Tibial nerve (tissue), 4 donors: ENCODE data around the gene SLC14A1. TPM values are rescaled to one million over a fixed set of nuclear protein-coding genes. Genes with fewer than 3 reads are reported as not detected.

Experiments
- DNase-seq, 2 donors: peaks; one replicate each; pipeline ENCODE4 v3.0.0-alpha.2; 2019; ENCODE audit warnings: low spot score in 2 of 2
- H3K27ac ChIP-seq, 4 donors: fragments of 200-600 bp; sonication (generic) in 3 of 4; one replicate each; pipeline ENCODE4 v1.5.1; 2017 to 2019; ENCODE audit warnings: mild to moderate bottlenecking in 1 of 4
- H3K27me3 ChIP-seq, 2 donors: fragments of 200-600 bp; sonication (generic) in 1 of 2; one replicate each; pipeline versions ENCODE4 v1.5.1 to v1.6.0; 2017 to 2019
- H3K36me3 ChIP-seq, 3 donors: fragments of 200-600 bp; sonication (generic); one replicate each; pipeline ENCODE4 v1.5.1; 2018 to 2019
- H3K4me1 ChIP-seq, 4 donors: fragments of 200-600 bp; sonication (generic) in 3 of 4; one replicate each; pipeline ENCODE4 v1.5.1; 2017 to 2019
- H3K4me3 ChIP-seq, 4 donors: fragments of 200-600 bp; sonication (generic) in 3 of 4; one replicate each; pipeline ENCODE4 v1.5.1; 2017 to 2019; ENCODE audit warnings: mild to moderate bottlenecking in 1 of 4, moderate library complexity in 1 of 4
- H3K9me3 ChIP-seq, 4 donors: fragments of 200-600 bp; sonication (generic) in 3 of 4; one replicate each; pipeline ENCODE4 v1.5.1; 2017 to 2019
- EP300 ChIP-seq, 2 donors: sonication (generic); formaldehyde crosslinking; IDR thresholded peaks; one replicate each; pipeline ENCODE4 v1.6.1; 2017; ENCODE audit warnings: antibody characterized with exemption in 2 of 2, mild to moderate bottlenecking in 1 of 2
- POLR2A ChIP-seq, 2 donors: fragments of 450-650 bp; IDR thresholded peaks; one replicate each; pipeline ENCODE4 v1.6.1; 2017; ENCODE audit warnings: antibody characterized with exemption in 2 of 2, mild to moderate bottlenecking in 2 of 2, moderate library complexity in 2 of 2
- WGBS, 2 donors: methylation state at CpG; one replicate each; pipeline ENCODE4 v1.1.5; 2018; 5-methylcytosine and 5-hydroxymethylcytosine counted together
- total RNA-seq, 4 donors: library from RNA; depleted of rRNA; stranded (reverse); fragments of >200 nt; gene quantifications; one replicate each; pipeline ENCODE4 v1.1.0, GENCODE V29; 2016
- TF ChIP-seq, protein P1 (sequence below), 5 experiments: fragments of 200-600 bp in 3 of 5; fragments of 450-650 bp in 2 of 5; sonication (generic) in 3 of 5; IDR thresholded peaks; one replicate each; pipeline ENCODE4 v1.5.1; 2016 to 2019; ENCODE audit warnings: antibody characterized with exemption in 5 of 5, mild to moderate bottlenecking in 3 of 5, moderate library complexity in 2 of 5

SLC14A1 gene
- total RNA-seq, 4 donors from 2014 or later: 0.39 to 3.7 (median 0.60) TPM; not detected in 1

DNA sequence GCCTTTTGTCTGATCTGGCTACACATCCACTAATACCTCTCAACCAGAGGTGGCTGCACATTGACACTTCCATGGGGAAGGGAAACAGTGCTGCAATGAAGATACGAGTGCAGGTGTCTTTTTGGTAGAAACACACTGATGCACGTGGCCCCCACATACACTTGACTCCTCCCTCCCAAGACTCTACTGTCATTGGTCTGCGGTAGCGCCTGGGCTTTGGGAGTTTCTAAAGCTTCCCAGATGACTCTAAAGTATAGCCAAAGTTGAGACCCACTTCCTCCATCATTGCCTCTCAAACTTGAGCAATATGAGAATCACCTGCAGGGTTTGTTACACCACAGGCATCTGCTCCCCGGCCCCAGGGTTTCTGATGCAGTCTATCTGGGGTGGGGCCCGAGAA, 11.0 kb downstream of the SLC14A1 start:
- WGBS, 2 donors: 92 to 93% methylated on average over 6 of the region's 6 CpGs
- TF ChIP-seq EP300 (IDR thresholded peaks at IDR 0.05) (no peak), POLR2A (IDR thresholded peaks at IDR 0.05) (no peak)
- TF ChIP-seq, protein P1, sequence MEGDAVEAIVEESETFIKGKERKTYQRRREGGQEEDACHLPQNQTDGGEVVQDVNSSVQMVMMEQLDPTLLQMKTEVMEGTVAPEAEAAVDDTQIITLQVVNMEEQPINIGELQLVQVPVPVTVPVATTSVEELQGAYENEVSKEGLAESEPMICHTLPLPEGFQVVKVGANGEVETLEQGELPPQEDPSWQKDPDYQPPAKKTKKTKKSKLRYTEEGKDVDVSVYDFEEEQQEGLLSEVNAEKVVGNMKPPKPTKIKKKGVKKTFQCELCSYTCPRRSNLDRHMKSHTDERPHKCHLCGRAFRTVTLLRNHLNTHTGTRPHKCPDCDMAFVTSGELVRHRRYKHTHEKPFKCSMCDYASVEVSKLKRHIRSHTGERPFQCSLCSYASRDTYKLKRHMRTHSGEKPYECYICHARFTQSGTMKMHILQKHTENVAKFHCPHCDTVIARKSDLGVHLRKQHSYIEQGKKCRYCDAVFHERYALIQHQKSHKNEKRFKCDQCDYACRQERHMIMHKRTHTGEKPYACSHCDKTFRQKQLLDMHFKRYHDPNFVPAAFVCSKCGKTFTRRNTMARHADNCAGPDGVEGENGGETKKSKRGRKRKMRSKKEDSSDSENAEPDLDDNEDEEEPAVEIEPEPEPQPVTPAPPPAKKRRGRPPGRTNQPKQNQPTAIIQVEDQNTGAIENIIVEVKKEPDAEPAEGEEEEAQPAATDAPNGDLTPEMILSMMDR (IDR thresholded peaks at IDR 0.05): no peak
- no peaks in the 10 kb centered on the region for H3K9me3 ChIP-seq

DNA sequence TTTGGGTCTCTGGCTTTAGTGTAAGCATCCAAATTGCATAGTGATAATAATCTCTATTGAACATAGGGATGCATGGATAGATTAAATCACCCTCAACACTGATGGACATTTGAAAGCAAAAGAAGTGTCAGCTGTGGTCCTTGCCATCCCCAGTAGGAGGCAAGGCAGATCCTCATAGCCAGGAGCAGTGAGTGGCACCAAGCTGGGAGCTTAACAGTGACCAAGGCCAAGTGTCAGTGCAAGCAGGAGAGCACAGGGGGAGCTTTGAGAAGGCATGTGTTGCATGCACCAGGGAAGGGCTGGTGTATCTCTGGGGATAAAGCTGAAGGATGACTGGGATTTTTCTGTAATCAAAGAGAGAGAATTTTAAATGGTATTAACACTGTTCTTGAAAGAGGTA, 14.7 kb downstream of the SLC14A1 start:
- H3K36me3 ChIP-seq: no peaks in the 10 kb centered on the region
- H3K4me3 ChIP-seq: no peak overlapping the region
- TF ChIP-seq POLR2A (IDR thresholded peaks at IDR 0.05): no peak
- TF ChIP-seq, protein P1 (IDR thresholded peaks at IDR 0.05): no peak
- no peak for TF ChIP-seq EP300 (IDR thresholded peaks at IDR 0.05)
- no peaks in the 10 kb centered on the region for H3K4me1 ChIP-seq
- H3K27ac ChIP-seq: no peak overlapping the region
- DNase-seq: no peak
- H3K27me3 ChIP-seq: no peaks in the 10 kb centered on the region
- no peaks in the 10 kb centered on the region for H3K9me3 ChIP-seq

More for the DNA sequence above, 11.0 kb downstream of the SLC14A1 start:
- DNase-seq: no peak
- no peaks in the 10 kb centered on the region for H3K36me3 ChIP-seq
- H3K4me1 ChIP-seq: peaks cover 0 to 10% (median 0%) of the 10 kb centered on the region in 4 donors
- H3K4me3 ChIP-seq: no peak overlapping the region
- H3K27ac ChIP-seq: no peak overlapping the region
- H3K27me3 ChIP-seq: no peaks in the 10 kb centered on the region

DNA sequence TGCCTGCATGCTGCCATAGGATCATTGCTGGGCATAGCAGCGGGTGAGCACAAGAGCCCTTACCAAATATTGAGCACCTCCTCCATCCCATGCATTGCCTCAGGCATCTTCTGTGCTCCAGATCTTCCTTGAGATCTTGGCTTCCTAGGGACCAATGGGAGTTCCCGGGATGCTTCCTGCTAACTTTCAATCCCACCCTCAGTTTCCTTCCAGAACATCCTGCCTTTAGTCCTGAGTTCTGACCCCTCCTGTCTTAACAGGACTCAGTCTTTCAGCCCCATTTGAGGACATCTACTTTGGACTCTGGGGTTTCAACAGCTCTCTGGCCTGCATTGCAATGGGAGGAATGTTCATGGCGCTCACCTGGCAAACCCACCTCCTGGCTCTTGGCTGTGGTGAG, 15.3 kb downstream of the SLC14A1 start:
- WGBS, 2 donors: 74 to 89% methylated on average over 2 to 3 of the region's 3 CpGs
- Histone ChIP-seq H3K27me3 (no peaks in the 10 kb centered on the region), H3K9me3 (no peaks in the 10 kb centered on the region), H3K4me1 (no peaks in the 10 kb centered on the region), H3K36me3 (no peaks in the 10 kb centered on the region), H3K27ac (no peak overlapping the region), H3K4me3 (no peak overlapping the region)
- no peak for DNase-seq
- TF ChIP-seq POLR2A (IDR thresholded peaks at IDR 0.05): no peak
- TF ChIP-seq EP300 (IDR thresholded peaks at IDR 0.05): no peak
- TF ChIP-seq, protein P1 (IDR thresholded peaks at IDR 0.05): no peak

DNA sequence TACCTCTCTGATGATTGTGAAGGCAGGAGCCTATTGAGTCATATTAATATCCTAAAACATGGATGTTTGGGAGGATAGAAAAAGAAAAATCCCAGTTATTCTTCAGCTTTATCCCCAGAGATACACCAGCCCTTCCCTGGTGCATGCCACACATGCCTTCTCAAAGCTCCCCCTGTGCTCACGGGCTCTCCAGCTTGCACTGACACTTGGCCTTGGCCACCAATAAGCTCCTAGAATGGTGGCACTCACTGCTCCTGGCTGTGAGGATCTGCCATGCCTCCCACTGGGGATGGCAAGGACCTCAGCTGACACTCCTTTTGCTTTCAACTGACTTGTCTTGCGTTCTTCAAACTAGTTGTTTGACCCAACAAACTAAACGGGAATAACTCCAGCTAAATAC, 15.9 kb downstream of the SLC14A1 start:
- Histone ChIP-seq H3K36me3 (no peaks in the 10 kb centered on the region), H3K4me3 (no peak overlapping the region), H3K27ac (no peak overlapping the region), H3K27me3 (no peaks in the 10 kb centered on the region), H3K9me3 (no peaks in the 10 kb centered on the region), H3K4me1 (no peaks in the 10 kb centered on the region)
- DNase-seq: no peak
- WGBS, 2 donors: 65 to 79% methylated on average over 3 of the region's 3 CpGs
- TF ChIP-seq, protein P1 (IDR thresholded peaks at IDR 0.05): no peak
- TF ChIP-seq POLR2A (IDR thresholded peaks at IDR 0.05) (no peak), EP300 (IDR thresholded peaks at IDR 0.05) (no peak)

DNA sequence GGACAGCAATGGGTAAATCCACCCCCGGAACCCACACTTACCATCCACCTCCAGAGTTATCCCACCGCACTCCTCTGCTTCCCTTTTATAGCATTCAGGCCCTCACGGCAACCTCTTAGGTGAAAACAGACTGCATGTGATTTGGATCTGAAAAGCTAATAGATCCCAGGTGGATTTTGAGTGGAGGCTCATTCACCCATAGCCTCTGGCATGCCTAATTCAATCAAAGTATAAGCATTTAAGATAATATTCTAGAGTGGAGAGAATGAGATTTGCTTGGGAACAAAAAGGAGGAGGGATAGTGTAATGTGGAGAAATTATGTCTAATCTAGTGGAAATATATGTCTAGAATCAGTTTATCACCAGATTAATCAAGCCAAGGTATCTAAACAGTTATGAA, 17.1 kb downstream of the SLC14A1 start:
- Histone ChIP-seq H3K9me3 (no peaks in the 10 kb centered on the region), H3K4me3 (no peak overlapping the region), H3K27ac (no peak overlapping the region), H3K27me3 (no peaks in the 10 kb centered on the region), H3K4me1 (no peaks in the 10 kb centered on the region), H3K36me3 (no peaks in the 10 kb centered on the region)
- 43 to 55% methylated on average over 3 of the region's 3 CpGs for WGBS, 2 donors
- TF ChIP-seq EP300 (IDR thresholded peaks at IDR 0.05) (no peak), POLR2A (IDR thresholded peaks at IDR 0.05) (no peak)
- TF ChIP-seq, protein P1 (IDR thresholded peaks at IDR 0.05): no peak
- no peak for DNase-seq
